Endothelial cell (in vitro differentiated cells): Measurements from ENCODE around the gene CLCN3. TPM values are rescaled to one million over a fixed set of nuclear protein-coding genes. Genes with fewer than 3 reads are reported as not detected.

Experiments used
- DNase-seq: peaks from one replicate; pipeline ENCODE4 v3.0.0; 2021; ENCODE audit warnings: low spot score
- H3K27ac Mint-ChIP-seq: one replicate; pipeline ENCODE4 v1.8.0; 2021; ENCODE audit warnings: mixed read lengths, inconsistent platforms; ENCODE audit not compliant: unreplicated experiment
- H3K27me3 Mint-ChIP-seq: one replicate; pipeline ENCODE4 v1.8.0; 2021; ENCODE audit warnings: mild to moderate bottlenecking, moderate library complexity, mixed read lengths, inconsistent platforms; ENCODE audit not compliant: unreplicated experiment
- H3K36me3 Mint-ChIP-seq: one replicate; pipeline ENCODE4 v1.8.0; 2021; ENCODE audit warnings: mild to moderate bottlenecking, low read depth, mixed read lengths, inconsistent platforms; ENCODE audit not compliant: unreplicated experiment
- H3K4me1 Mint-ChIP-seq: one replicate; pipeline ENCODE4 v1.8.0; 2021; ENCODE audit warnings: mild to moderate bottlenecking, mixed read lengths, inconsistent platforms; ENCODE audit not compliant: unreplicated experiment
- H3K4me3 Mint-ChIP-seq: one replicate; pipeline ENCODE4 v1.8.0; 2021; ENCODE audit warnings: mild to moderate bottlenecking, mixed read lengths, inconsistent platforms; ENCODE audit not compliant: unreplicated experiment
- H3K9me3 Mint-ChIP-seq: one replicate; pipeline ENCODE4 v1.8.0; 2021; ENCODE audit warnings: mixed read lengths, inconsistent platforms; ENCODE audit not compliant: unreplicated experiment
- total RNA-seq: library from RNA; stranded (reverse); fragmentation: NEBNext Ultra II Directional; extraction: Animal tissue kit (Norgen Biotek cat#: 25700); gene quantifications from one replicate; pipeline ENCODE4 v1.2.1, GENCODE V29; 2021; ENCODE audit not compliant: unreplicated experiment
- TF ChIP-seq, protein P1 (sequence below): fragments of 200-600 bp; sonication (generic); IDR thresholded peaks from one replicate; pipeline ENCODE4 v1.5.0; 2021; ENCODE audit warnings: antibody characterized with exemption; ENCODE audit not compliant: unreplicated experiment

The CLCN3 gene
- total RNA-seq, 1 donor from 2014 or later = 58.0 TPM

DNA sequence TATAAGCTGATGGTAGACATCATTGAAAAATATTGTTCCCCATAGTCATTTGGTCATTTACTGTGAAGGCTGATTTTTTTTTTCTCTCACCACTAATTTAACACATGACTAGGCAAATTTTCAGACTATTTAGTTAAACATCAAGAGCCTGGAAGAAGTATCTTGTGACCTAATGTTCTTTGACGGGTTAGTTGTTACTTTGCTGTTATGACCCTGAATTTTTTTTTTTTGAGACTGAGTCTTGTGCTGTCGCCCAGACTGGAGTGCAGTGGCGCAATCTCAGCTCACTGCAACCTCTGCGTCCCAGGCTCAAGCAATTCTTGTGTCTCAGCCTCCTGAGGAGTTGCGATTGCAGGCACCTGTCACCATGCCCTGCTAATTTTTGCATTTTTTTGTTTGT lies 70.4 kb downstream of the CLCN3 start:
- Mint-ChIP-seq H3K27me3 (no peaks in the 10 kb centered on the region), H3K4me3 (no peak overlapping the region), H3K36me3 (peaks cover 10% of the 10 kb centered on the region), H3K27ac (no peak overlapping the region), H3K4me1 (peaks cover 10% of the 10 kb centered on the region), H3K9me3 (no peaks in the 10 kb centered on the region)
- no peak for DNase-seq
- TF ChIP-seq, protein P1, sequence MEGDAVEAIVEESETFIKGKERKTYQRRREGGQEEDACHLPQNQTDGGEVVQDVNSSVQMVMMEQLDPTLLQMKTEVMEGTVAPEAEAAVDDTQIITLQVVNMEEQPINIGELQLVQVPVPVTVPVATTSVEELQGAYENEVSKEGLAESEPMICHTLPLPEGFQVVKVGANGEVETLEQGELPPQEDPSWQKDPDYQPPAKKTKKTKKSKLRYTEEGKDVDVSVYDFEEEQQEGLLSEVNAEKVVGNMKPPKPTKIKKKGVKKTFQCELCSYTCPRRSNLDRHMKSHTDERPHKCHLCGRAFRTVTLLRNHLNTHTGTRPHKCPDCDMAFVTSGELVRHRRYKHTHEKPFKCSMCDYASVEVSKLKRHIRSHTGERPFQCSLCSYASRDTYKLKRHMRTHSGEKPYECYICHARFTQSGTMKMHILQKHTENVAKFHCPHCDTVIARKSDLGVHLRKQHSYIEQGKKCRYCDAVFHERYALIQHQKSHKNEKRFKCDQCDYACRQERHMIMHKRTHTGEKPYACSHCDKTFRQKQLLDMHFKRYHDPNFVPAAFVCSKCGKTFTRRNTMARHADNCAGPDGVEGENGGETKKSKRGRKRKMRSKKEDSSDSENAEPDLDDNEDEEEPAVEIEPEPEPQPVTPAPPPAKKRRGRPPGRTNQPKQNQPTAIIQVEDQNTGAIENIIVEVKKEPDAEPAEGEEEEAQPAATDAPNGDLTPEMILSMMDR = no peak

DNA sequence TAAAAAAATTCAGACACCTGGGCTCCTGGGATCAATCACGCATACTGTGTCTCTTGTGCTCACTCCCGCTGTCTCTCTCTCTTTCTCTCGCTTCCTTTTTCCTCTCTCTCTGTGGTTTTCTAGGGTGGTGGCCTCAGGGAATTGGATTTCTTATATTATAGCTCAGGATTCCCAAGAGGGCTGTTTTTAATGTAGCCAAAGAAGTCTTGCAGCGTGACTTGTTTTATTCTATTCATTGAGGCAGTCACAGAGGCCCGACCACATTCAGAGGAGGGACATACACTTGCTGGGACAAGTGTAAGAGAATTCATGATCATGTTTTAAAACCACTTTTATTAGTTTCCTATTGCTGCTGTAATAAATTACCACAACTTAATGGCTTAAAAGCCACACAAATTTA lies 78.0 kb downstream of the CLCN3 start:
- Mint-ChIP-seq H3K9me3 (no peaks in the 10 kb centered on the region), H3K27ac (no peak overlapping the region), H3K36me3 (peaks cover 23% of the 10 kb centered on the region), H3K4me3 (no peak overlapping the region), H3K27me3 (no peaks in the 10 kb centered on the region), H3K4me1 (no peaks in the 10 kb centered on the region)
- TF ChIP-seq, protein P1 = no peak
- DNase-seq = no peak

DNA sequence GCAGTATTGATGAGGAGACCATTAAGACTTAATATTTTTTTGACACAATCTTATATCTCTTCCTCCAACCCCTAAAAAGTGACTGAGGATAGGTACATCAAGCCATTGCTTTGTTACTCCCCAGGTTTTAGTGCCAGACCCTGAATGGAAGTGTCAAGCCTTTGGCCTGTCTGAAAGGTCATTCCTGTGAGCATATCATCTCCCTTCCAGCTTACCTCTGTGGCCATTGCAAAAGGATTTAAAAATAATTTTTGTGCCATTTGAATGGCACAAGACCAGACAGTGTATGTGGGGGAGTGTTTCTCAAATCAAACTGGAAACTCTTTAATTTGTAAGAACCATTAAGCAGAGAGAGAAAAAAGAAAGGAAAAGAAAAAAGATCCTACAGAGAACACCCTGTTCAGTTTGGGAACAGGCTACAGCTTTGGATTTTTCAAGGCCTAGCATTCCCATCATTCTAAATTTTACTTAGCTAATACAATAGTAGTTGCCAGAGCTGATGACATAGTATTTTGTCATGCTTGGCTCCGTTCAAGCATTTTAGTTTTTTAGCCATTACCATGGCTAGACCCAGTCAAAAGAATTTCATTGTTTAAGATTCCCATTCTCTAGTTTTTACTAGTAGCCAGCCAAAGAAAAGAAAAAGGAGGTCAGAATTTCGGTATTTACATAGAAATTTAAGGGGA lies 87.7 kb downstream of the CLCN3 start:
- H3K4me3 Mint-ChIP-seq = no peak overlapping the region
- H3K27ac Mint-ChIP-seq = no peak overlapping the region

DNA sequence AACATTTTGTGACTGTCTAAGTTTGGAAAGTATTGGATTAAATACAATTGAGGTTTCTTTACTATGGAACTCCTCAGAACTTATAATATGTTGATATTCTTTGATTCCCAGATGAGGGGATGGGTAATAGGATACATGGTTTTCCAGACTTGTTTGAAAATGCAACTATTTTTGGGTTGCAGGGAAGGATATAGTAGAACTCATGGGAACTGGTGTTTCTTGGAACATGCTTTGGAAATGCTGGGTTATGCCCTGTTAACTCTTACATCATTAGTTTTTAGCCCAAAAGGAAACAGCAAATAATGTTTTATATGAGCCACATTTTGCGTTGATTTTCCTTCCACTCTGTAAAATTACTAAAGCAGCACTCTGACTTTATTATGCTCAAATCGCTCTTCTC lies 95.4 kb downstream of the CLCN3 start:
- no peak overlapping the region for H3K4me3 Mint-ChIP-seq
- H3K27ac Mint-ChIP-seq = peak overlapping the region; percentile 45
- TF ChIP-seq, protein P1 = no peak
- H3K4me1 Mint-ChIP-seq = peaks cover 17% of the 10 kb centered on the region
- DNase-seq = no peak
- peaks cover 4% of the 10 kb centered on the region for H3K36me3 Mint-ChIP-seq
- no peaks in the 10 kb centered on the region for H3K9me3 Mint-ChIP-seq
- no peaks in the 10 kb centered on the region for H3K27me3 Mint-ChIP-seq

More for the DNA sequence above, 87.7 kb downstream of the CLCN3 start:
- Mint-ChIP-seq H3K9me3 (no peaks in the 10 kb centered on the region), H3K36me3 (peaks cover 5% of the 10 kb centered on the region), H3K27me3 (no peaks in the 10 kb centered on the region), H3K4me1 (no peaks in the 10 kb centered on the region)
- no peak for DNase-seq
- TF ChIP-seq, protein P1 = no peak

DNA sequence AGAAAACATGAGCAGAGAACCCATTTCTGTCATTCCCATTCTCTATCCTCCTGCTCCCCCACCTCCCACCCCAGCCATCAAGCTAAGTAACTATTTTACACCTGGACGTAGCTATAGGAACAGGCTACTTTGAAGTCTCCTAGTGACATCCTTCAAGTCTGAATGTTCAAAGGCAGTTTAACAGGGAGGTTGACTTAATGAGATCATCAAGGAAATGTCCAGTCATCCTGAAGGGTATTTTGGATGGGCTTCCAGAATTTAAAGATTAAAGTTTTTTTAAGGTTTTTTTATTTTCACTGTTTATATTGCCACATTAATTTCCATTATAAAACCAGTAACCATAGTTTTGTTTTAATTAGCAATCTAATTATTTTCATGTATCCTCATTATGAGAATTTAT lies 96.3 kb downstream of the CLCN3 start:
- H3K27me3 Mint-ChIP-seq = no peaks in the 10 kb centered on the region
- H3K36me3 Mint-ChIP-seq = peaks cover 4% of the 10 kb centered on the region
- no peak for DNase-seq
- TF ChIP-seq, protein P1 = no peak
- no peak overlapping the region for H3K4me3 Mint-ChIP-seq
- H3K4me1 Mint-ChIP-seq = peaks cover 21% of the 10 kb centered on the region
- H3K27ac Mint-ChIP-seq = no peak overlapping the region
- H3K9me3 Mint-ChIP-seq = no peaks in the 10 kb centered on the region
